ENCODE data around the gene PLA2G5.

The PLA2G5 gene

DNA sequence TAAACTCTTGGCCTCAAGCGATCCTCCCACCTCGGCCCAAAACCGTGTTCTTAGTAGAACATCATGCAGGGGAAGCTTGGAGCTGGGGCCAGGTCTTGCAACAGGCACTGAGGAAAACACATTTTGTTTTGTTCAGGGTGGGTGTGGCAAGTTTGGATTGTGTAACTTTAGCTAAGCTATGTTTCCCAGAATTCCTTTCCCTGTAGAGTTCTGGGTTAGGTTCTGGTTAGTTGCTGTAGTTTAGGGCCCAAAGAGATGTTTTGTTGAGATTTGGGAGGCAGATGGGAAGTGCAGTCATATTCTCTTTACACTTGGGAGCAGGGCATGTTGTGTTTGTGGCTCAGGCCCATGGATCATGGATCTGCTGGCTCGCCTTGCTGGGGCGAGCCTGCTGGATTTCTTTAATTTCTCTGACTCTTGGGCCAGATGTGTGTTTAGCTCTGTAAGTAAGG is 24.0 kb downstream of the PLA2G5 start:
- no peaks in the 10 kb centered on the region for H3K36me3 Mint-ChIP-seq (ENCODE audit: low read depth)
- peaks cover 14% of the 10 kb centered on the region for H3K27me3 Mint-ChIP-seq
- no peak overlapping the region for H3K27ac Mint-ChIP-seq
- no peaks in the 10 kb centered on the region for H3K4me1 Mint-ChIP-seq (ENCODE audit: low read depth)
- no peaks in the 10 kb centered on the region for H3K9me3 Mint-ChIP-seq
- H3K4me3 Mint-ChIP-seq: no peak overlapping the region

DNA sequence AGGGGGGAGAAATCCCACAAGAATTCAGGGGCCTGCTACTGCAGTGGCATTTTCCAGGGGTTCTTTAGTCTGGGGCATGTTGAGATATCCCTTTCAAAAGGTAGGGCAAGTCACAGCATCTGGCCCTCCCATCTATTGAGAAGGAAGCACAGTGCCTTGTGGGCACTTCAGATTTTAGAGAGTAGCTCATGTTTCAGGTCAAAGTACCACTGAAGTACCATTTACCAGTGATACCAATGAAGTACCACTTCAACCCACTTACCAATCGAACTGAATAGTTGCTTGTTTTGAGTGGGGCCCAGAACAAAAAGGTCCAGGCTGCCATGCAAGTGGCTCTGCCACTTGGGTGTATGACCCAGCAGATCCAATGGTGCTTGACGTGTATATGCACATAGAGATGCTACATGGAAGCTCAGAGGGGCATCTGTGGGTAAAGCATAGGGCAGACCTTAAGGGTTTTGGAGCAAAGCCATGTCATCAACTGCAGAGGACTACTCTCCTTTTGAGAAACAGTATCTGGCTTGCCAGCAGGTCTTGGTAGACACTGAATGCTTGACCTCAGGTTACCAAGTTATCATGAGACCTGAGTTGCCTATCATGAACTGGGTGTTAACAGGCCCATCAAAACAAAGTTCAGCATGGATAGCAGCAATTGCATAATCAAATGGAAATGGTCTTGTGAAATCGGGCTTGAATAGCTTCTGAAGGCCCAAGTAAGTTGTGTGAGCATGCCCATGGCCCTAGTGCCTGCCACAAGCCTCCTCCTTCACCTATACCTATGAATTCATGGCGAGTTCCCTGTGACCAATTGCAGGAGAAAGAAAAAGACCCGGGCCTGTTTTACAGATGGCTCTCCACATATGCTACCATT is 25.8 kb downstream of the PLA2G5 start:
- Mint-ChIP-seq H3K9me3 (no peaks in the 10 kb centered on the region), H3K36me3 (ENCODE audit: low read depth) (no peaks in the 10 kb centered on the region)

DNA sequence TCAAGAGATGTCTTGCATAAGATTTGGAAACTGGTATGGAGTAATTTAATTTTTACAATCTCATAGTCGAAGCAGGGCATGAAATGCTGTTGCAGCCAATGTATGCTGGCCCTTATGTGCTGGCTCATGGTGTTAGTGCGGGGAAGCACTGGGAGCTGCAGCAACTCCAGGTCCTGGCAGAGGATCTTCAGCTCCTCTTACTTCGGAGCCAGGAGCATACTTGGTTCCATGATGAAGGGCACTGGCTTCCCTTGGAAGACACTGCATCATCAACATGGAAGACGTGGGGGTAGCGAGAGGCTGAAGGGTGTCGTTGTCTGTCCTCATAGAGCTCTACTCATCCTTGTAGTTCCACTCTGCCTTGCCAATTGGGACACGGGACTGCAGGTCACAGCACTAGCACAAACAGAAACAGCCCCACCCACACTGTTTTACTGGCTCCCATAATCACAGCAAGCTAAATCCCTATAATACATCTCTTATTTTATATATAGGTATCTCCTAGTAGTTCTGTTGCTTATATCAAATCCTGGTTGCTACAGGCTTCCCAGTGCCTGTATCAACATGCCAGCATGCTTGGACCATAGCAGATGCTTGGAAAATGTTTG is 26.9 kb downstream of the PLA2G5 start:
- Mint-ChIP-seq H3K4me1 (ENCODE audit: low read depth) (no peaks in the 10 kb centered on the region), H3K9me3 (no peaks in the 10 kb centered on the region), H3K36me3 (ENCODE audit: low read depth) (no peaks in the 10 kb centered on the region), H3K27me3 (peaks cover 17% of the 10 kb centered on the region), H3K27ac (no peak overlapping the region), H3K4me3 (no peak overlapping the region)

More for the DNA sequence above, 25.8 kb downstream of the PLA2G5 start:
- Mint-ChIP-seq H3K4me1 (ENCODE audit: low read depth) (no peaks in the 10 kb centered on the region), H3K27ac (no peak overlapping the region), H3K27me3 (peaks cover 14% of the 10 kb centered on the region), H3K4me3 (no peak overlapping the region)

DNA sequence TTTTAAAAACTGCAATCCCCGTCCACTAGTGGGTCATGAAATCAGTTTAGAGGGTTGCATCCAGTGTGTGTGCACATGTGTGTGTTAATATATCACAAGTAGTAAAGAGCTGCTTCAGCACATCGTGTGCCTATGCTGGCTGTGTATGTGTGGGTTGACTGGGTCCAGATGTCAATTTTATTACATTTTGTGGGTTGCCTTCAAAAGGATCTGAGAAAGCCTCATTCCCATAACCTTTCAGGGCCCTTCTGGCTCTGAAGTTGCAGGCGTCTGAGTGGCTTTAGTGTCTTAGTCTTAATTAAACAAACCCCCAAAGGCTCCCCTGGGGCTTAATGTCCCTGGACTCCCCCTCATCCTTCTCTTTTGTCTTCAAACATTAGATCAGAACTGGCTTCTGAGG is 29.5 kb downstream of the PLA2G5 start:
- H3K4me3 Mint-ChIP-seq: no peak overlapping the region
- H3K36me3 Mint-ChIP-seq (ENCODE audit: low read depth): no peaks in the 10 kb centered on the region
- H3K27me3 Mint-ChIP-seq: peaks cover 3% of the 10 kb centered on the region
- H3K27ac Mint-ChIP-seq: no peak overlapping the region
- no peaks in the 10 kb centered on the region for H3K4me1 Mint-ChIP-seq (ENCODE audit: low read depth)
- H3K9me3 Mint-ChIP-seq: no peaks in the 10 kb centered on the region

DNA sequence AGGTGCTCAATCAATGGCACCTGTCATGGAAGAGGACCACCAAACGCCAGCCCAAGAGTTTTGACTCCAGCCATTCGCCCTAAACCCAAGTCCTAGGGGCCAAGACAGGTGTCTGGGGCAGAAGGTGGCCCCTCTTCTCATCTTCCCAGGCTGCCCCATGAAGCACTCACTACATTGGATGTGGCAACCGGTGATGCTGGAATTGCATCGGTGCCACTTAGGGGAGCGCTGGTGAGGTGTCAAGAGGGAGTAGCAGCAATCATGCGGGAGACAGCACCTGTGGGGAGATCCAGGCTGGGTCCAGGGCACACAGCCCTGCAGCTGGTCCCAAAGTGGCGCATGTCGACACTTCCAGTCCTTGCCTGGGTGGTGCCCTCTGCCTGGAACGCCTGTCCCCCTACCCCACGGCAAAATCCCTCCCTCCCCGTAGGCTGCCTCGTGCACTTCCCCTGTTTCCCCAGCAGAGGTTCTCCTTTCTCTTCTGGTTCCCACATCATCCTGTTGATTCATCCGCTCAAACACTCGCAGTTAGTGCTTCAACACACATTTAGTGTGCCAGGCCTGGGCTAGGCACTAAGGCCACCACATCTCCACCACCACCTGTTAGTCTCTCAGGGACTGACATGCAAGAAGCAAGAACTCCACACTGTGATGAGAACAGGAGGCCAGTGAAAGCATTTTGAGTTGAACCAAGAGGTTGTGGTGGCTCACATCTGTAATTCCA is 30.8 kb downstream of the PLA2G5 start:
- Mint-ChIP-seq H3K4me3 (no peak overlapping the region), H3K36me3 (ENCODE audit: low read depth) (no peaks in the 10 kb centered on the region), H3K4me1 (ENCODE audit: low read depth) (no peaks in the 10 kb centered on the region), H3K9me3 (no peaks in the 10 kb centered on the region), H3K27ac (no peak overlapping the region), H3K27me3 (peaks cover 3% of the 10 kb centered on the region)

DNA sequence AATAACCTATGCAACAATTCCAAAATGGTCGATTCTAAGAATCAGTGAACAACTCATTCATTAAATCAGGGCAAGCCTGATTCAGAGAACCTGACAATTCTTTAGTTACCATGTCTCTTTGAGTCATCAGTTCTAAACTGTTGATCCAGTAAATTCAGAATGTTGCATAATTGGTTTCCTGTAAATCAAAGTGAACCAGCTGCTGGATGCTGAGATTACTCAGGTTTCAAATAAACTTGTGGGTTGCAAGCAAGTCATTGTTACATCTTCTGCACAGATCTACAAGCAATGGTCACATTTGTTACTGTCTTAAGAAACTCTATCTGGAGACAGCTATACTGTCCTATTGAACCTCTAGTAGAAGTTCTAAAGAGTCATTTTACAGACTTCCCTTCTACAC is 32.9 kb downstream of the PLA2G5 start:
- H3K4me1 Mint-ChIP-seq (ENCODE audit: low read depth): no peaks in the 10 kb centered on the region
- H3K27ac Mint-ChIP-seq: no peak overlapping the region
- H3K4me3 Mint-ChIP-seq: no peak overlapping the region
- H3K9me3 Mint-ChIP-seq: no peaks in the 10 kb centered on the region
- H3K36me3 Mint-ChIP-seq (ENCODE audit: low read depth): no peaks in the 10 kb centered on the region
- H3K27me3 Mint-ChIP-seq: peaks cover 9% of the 10 kb centered on the region

DNA sequence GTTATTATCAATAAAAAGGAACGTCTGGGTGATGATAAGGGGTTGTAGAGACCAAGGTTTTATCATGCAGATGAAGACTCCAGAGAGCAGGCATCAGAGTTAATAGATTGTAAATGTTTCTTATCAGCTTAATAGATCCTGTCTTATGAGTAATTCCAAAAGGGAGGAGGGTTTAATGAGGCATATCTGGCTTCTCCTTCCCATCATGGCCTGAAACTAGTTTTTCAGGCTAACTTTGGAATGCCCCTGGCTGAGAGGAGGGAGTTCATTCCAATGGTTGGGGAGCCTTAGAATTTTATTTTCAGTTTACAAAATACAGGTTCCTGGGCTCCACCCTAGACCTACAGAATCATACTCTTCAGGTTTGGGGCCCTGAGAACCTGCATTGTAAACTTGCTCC is 35.9 kb downstream of the PLA2G5 start:
- H3K4me3 Mint-ChIP-seq: no peak overlapping the region
- H3K27me3 Mint-ChIP-seq: peaks cover 19% of the 10 kb centered on the region
- no peak overlapping the region for H3K27ac Mint-ChIP-seq
- H3K4me1 Mint-ChIP-seq (ENCODE audit: low read depth): no peaks in the 10 kb centered on the region
- no peaks in the 10 kb centered on the region for H3K9me3 Mint-ChIP-seq
- H3K36me3 Mint-ChIP-seq (ENCODE audit: low read depth): no peaks in the 10 kb centered on the region

DNA sequence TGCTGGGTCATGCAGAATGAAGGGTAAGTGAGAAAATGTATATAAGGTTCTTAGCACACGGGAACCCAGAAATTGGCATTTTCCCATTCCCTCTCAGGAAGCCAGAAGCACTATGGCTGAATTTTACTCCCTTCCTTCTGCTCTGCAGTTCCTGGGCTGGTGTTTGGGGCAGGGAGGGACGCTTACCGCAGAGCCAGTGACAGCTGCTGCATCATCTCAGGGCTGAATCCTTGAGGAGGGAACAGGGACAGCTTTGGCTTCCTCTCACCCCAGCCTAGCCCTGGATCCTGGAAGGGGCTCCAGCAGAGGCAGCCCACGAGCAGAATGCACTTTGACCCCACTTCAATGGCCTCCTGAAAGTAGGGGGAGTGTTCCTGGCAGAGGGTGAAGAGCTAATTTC is 37.4 kb downstream of the PLA2G5 start:
- Mint-ChIP-seq H3K27me3 (peaks cover 16% of the 10 kb centered on the region), H3K9me3 (no peaks in the 10 kb centered on the region), H3K36me3 (ENCODE audit: low read depth) (no peaks in the 10 kb centered on the region), H3K27ac (no peak overlapping the region), H3K4me3 (no peak overlapping the region), H3K4me1 (ENCODE audit: low read depth) (no peaks in the 10 kb centered on the region)

DNA sequence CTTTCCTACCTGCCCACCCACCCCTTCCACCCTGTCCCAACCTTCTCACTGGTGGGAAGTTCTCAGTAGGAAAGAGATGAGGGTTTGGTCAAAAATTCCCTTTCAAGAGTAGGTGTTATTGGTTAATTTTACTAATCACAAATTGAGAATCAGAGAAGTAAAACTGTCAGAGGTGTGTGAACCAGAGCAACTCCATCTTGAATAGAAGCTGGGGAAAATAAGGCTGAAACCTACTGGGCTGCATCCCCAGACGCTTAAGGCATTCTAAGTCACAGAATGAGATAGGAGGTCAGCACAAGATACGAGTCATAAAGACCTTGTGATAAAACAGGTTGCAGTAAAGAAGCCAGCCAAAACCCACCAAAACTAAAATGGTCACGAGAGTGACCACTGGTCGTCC is 37.8 kb downstream of the PLA2G5 start:
- no peak overlapping the region for H3K27ac Mint-ChIP-seq
- H3K36me3 Mint-ChIP-seq (ENCODE audit: low read depth): no peaks in the 10 kb centered on the region
- H3K4me3 Mint-ChIP-seq: no peak overlapping the region
- peaks cover 16% of the 10 kb centered on the region for H3K27me3 Mint-ChIP-seq
- H3K9me3 Mint-ChIP-seq: no peaks in the 10 kb centered on the region
- H3K4me1 Mint-ChIP-seq (ENCODE audit: low read depth): no peaks in the 10 kb centered on the region

DNA sequence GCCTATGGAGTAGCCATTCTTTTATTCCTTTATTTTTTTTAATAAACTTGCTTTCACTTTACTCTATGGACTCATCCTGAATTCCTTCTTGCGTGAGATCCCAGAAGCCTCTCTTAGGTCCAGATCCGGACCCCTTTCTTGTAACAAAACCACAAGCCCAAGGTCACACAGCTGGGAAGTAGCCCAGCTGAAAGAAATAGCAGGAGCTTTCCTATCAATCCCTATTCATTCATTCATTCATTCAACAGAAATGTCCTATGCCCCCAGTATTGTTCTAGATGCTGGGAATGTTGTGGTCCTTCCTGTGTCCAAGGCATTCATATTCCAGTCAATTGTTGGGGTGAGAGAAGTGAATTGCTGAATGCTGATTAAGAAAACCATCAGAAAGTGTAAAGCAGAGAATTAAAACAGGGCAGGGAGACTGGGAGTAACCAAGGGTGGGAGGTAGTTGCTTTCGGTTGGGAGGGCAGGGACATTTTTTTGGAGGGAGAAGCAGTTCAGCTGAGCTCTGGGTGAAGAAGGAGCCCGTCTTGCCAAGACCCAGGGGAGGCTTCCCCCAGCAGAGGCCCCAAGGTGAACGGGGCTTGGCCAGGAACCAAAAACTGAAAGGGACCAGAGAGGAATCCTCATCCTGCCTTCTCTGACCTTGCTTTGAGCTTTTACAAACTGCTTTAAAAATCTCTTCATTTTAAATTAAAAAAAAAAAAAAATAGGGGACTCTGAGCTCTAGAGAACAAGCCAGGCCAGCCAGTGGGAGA is 38.6 kb downstream of the PLA2G5 start:
- Mint-ChIP-seq H3K27ac (no peak overlapping the region), H3K36me3 (ENCODE audit: low read depth) (no peaks in the 10 kb centered on the region), H3K4me3 (no peak overlapping the region), H3K4me1 (ENCODE audit: low read depth) (no peaks in the 10 kb centered on the region), H3K9me3 (no peaks in the 10 kb centered on the region), H3K27me3 (peaks cover 16% of the 10 kb centered on the region)

DNA sequence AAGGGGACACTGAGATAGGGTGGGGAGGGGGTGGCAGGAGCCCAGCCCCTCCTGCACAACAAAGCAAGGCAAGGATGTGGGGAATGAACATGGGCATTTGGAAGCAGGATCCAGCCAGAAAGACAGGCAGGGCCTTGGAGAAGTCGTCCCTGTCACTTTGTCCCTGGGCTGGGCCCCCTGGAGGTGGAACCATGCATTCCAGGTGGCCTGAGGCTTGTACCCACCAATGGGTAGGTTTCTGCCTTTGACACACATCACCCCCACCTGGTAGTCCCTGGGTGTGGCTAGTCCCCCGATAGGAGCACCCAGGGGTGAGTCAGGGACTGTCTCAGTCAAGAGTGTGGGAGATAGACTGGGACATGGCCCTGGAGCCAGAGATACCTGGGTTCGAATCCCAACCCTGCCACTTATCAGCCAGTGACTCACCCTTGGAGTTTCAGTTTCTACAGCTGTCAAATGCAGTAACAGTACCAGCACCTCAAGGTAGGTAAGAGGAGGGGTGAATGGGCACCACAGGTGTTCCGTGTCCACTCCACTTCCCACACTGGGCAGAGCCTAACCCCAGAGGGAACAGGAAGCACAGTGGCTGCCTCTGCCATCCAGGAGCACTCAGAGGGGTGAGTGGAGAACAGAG is 39.3 kb downstream of the PLA2G5 start:
- Mint-ChIP-seq H3K36me3 (ENCODE audit: low read depth) (no peaks in the 10 kb centered on the region), H3K27me3 (peaks cover 16% of the 10 kb centered on the region), H3K9me3 (no peaks in the 10 kb centered on the region), H3K4me3 (no peak overlapping the region), H3K27ac (no peak overlapping the region), H3K4me1 (ENCODE audit: low read depth) (no peaks in the 10 kb centered on the region)

DNA sequence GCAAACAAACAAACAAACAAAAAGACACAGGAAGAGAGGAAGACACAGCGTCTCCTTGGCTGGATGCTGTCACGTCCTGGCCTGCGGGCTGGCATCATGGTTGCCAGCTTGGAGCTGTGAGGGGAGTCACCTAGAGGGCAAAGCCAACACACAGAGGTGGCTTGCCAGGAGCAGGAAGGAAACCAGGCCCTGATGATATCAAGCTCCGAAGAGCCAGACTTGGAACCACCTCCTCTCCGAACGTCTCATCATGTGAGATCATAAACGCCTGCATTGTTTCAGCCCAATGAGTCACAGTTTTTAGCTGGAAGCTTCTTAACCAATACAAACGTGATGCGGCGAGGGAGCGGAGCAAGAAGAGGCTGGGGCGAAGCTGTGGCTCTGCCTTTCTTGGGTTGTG is 40.7 kb downstream of the PLA2G5 start:
- peaks cover 16% of the 10 kb centered on the region for H3K27me3 Mint-ChIP-seq
- H3K4me1 Mint-ChIP-seq (ENCODE audit: low read depth): no peaks in the 10 kb centered on the region
- no peaks in the 10 kb centered on the region for H3K9me3 Mint-ChIP-seq
- no peak overlapping the region for H3K27ac Mint-ChIP-seq
- H3K4me3 Mint-ChIP-seq: no peak overlapping the region
- H3K36me3 Mint-ChIP-seq (ENCODE audit: low read depth): no peaks in the 10 kb centered on the region

DNA sequence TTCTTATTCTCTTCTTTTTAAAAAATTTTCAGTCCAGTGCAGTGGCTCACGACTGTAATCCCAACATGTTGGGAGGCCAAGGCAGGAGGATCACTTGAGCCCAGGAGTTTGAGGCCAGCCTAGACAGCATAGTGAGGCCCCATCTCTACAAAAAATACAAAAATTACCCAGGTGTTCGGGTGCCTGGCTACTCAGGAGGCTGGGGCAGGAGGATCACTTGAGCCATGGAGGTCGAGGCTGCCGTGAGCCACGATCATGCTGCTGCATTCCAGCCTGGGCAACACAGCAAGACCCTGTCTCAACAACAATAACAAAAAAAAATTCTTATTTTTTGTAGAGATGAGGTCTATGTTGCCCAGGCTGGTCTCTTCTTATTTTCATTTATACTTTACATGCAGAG is 41.5 kb downstream of the PLA2G5 start:
- Mint-ChIP-seq H3K4me1 (ENCODE audit: low read depth) (no peaks in the 10 kb centered on the region), H3K4me3 (no peak overlapping the region), H3K36me3 (ENCODE audit: low read depth) (no peaks in the 10 kb centered on the region), H3K9me3 (no peaks in the 10 kb centered on the region), H3K27me3 (peaks cover 22% of the 10 kb centered on the region), H3K27ac (no peak overlapping the region)

DNA sequence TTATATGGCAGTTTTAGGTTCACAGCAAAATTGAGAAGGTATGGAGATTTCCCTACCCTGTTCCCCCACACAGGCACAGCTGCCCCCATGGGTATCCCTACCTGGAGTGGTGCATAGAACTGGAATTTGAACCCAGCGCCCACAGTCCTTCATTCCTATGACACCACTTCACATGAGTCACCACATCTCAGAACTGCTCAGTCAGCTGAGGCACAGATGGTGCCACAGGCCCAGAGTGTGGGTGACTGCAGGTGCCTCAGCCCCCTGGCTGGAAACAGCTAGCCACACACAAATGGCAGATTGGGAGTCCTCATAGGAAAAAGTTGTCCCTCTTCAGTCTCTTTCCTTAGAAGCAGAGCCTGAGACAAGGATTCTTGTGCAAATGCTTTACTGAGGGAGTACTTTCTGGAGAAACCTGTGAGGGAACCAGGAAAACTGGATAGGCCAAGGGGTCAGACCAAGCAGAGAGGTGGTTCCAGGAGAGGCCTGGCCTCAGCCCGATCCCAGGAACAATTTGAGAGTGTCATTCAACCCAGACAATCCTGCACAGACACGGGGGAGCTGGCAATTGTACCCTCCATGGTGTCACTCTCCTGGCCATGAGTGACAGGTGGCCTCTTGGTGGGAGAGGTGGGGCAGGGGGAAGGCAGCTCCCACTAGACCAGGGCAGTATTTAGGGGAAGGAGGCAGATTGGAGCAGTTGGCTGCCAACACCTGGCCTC is 42.4 kb downstream of the PLA2G5 start:
- Mint-ChIP-seq H3K27ac (no peak overlapping the region), H3K4me1 (ENCODE audit: low read depth) (no peaks in the 10 kb centered on the region), H3K36me3 (ENCODE audit: low read depth) (no peaks in the 10 kb centered on the region), H3K9me3 (no peaks in the 10 kb centered on the region), H3K27me3 (peaks cover 24% of the 10 kb centered on the region), H3K4me3 (no peak overlapping the region)

All from stimulated activated naive CD8-positive, alpha-beta T cell treated with anti-CD3 and anti-CD28 coated beads, Interleukin-15, Interleukin-2, amounts not matched to agents 100 ng/mL and 50 ng/mL, for 24 hours (primary cell).